GM18873 (cell line): Measurements from ENCODE around the gene ATP7A.
"Not testable (repeated sequence)": the region's sequence is repeated elsewhere in the genome, so short reads cannot be mapped to it uniquely, and the experiment has no call there.

Experiments used
- ATAC-seq: cut with Tn5 transposase; IDR thresholded peaks from one replicate; pipeline ENCODE4 v1.9.1; 2021; ENCODE audit warnings: mild to moderate bottlenecking, moderate library complexity, moderate number of reproducible peaks; ENCODE audit not compliant: unreplicated experiment, low FRiP score

The ATP7A gene

GRCh38 chrX:77910108-77910840 lies at the start of gene ATP7A:
Gene ATP7A, plus strand, starts transcription at chrX:77910693. Its CDS starts 60,949 bp downstream, at chrX:77971642.
- peak; percentile 88 for ATAC-seq

GRCh38 chrX:77875372-77875771 lies 35.1 kb upstream of the ATP7A start:
- no peak for ATAC-seq

DNA sequence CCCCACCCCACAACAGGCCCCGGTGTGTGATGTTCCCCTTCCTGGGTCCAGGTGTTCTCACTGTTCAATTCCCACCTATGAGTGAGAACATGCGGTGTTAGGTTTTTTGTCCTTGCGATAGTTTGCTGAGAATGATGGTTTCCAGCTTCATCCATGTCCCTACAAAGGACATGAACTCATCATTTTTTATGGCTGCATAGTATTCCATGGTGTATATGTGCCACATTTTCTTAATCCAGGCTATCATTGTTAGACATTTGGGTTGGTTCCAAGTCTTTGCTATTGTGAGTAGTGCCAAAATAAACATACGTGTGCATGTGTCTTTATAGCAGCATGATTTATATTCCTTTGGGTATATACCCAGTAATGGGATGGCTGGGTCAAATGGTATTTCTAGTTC lies 29.1 kb upstream of the ATP7A start:
- not testable (repeated sequence) for ATAC-seq

DNA sequence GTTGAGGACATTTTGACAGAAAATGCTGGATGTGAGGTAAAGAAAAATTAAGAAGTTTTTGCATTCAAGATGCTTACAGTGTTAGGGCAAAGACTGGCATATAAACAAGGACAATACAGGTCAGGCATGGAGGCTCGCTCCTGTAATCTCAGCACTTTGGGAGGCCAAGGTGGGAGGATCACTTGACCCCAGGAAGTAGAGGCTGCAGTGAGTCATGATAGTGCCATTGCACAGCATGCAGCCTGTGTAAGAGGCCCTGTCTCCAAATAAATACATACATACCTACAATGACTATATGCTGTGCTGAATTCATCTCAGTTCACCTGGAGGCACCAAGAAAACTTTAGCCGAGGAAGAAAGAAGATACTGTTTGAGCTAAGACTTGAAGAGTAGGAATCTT lies 17.6 kb upstream of the ATP7A start:
- ATAC-seq = no peak

- no peak for ATAC-seq
Observed at GRCh38 chrX:77893713-77894112, 16.8 kb upstream of the ATP7A start.

GRCh38 chrX:77894921-77895886 lies 15.3 kb upstream of the ATP7A start, which contains the start of gene MAGT1:
Gene MAGT1, minus strand, starts transcription at chrX:77895435. Its CDS starts 25 bp downstream, at chrX:77895410.
- peak; percentile 90 for ATAC-seq

DNA sequence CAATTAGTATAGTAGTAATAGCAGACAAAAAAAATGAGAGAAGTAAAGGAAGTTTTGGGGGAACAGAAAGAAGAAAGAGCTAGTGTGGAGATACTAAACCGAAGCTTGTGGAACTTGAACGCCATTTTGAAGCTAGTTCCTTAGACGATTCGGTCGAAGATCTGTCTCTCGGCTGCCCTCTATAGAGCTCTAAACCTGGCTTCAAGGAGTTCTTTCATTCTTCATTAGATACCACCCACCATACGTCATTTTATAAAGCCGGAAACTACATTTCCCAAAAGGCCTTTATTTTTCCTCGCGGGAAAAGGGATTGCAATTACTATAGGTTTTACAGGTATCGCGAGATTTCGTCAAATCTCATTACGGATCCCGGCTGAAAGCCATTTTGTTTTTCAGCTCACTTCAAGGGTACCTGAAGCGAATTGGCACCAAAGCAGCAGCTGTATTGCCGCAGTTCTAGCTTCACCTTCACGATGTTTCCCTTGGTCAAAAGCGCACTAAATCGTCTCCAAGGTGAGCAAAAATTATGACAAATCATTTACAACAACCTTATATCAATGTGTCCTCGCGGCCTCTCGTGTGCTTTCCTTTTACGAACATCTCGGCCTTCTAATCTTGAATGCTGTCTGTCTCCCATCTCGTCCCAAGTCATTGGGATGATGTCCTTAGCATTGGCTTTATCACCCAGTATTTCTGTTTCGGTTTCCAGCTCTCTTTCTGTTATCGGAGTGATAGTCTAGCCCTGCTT lies 11.2 kb upstream of the ATP7A start, which contains the start of gene COX7B:
Gene COX7B (plus strand): TSS at position 388 of the 748 bp plus-strand sequence. CDS start 86 bp downstream, at position 474.
- peak; percentile 59 for ATAC-seq

DNA sequence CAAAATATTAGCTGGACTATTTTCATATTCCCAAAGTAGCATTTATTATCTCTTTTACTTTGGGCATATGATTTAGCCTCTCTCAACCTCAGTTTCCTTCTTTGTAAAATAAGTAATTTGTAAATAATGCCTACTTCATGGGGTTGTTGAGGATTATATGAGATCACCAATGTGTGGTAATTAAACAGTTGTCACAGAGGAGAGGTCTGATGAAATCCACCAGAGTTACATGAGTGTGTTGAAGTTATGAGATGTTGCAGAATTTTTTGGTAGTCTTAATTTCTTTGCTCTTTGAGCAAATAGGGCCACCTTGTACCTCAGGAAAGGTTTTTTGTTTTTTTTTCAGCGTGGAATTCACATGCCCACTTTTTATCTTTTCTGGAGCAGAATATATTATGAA lies 9.8 kb upstream of the ATP7A start:
- ATAC-seq = no peak

DNA sequence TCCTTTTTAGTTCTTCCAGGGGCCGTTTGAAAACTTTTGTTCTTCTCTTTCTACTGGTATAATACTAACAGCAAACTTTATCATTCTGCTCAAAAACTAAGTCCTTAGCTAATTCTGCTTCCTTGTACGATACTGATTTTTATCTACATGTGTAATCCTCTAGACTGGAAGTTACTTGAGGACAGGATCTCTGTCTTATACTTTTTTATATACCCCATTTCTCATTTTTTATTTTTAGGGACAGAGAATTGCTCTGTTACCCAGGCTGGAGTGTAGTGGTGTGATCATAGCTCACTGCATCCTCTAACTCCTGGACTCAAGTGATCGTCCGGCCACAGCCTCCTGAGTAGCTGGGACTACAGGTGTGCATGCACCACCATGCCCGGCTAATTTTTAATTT lies 9.0 kb upstream of the ATP7A start:
- ATAC-seq = no peak

DNA sequence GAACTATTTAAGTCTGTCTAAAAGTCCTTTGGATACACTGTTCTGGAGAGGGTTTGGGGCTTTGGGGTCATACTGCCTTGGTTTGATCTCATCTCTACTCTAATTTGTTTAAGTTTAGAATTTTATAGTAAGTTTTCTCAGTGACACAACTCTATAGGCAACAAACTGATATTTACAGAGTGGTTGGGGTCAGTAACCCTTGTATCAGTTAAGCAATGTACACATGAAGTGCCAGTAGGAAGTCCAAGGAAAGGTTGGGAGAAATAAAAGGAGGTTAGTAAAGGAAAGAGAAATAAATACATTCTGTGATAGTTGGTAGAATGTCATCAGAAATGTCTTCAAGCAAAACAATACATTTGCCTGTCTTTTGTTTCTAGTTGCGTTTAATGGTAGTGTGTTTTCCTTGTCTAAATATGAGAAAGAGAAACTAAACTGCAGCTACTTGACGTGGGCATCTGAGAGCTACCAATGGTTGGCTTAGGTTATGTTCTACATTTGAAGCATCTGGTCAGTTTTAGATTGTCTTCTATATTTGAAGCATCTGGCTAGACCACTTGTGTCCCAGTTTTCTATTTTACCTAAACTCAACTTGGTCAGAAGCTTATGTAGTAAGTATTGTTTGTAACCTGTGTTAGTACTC lies 6.9 kb downstream of the ATP7A start:
- ATAC-seq = no peak

DNA sequence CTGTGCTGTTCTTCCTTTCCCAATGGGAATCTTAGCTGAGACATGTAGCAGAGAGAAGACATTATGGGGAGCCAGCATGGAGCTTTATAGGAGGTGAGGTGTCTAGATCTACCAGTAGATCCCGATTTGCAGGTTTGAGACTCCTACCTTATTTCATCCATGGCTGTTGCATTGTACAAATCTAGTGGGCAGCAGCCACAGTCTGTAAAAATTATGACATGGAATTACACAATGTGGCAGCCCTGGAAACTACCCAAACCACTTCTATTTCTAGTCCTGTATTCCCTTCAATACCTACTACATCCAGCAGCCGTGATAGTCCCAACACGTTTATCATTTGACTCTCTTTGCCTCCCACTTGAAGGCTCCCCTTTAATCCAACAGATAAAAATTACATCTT lies 8.1 kb downstream of the ATP7A start:
- ATAC-seq = no peak

DNA sequence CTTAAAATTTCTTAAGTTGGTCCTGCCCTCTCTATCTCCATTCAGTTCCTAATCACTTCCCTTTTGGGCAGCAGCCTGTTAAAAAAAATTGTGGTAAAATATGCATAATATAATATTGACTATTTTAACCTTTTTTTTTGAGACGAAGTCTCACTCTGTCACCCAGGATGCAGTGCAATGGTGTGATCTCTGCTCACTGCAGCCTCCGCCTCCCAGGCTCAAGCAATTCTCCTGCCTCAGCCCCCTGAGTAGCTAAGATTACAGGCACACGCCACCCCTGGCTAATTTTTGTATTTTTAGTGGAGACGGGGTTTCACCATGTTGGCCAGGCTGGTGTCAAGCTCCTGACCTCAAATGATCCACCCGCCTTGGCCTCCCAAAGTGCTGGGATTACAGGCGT lies 8.9 kb downstream of the ATP7A start:
- ATAC-seq = not testable (repeated sequence)

DNA sequence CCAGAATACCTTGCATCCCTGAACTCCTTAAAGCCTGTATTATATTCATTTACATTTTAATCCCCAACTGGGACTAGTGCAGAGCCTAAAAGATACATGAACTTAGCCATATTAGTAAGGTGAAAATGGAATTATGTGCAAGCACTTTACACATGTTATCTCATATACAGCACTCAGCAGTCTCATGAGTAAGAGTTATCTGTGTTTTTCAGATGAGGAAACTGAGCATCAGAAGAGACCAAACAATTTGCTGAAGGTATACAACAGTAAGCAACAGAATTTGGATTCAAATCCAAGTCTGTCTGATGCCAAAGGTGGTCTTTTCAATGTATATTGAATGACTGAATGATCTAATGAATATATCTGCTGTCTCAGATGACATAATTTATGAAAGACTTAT lies 12.3 kb downstream of the ATP7A start:
- no peak for ATAC-seq

DNA sequence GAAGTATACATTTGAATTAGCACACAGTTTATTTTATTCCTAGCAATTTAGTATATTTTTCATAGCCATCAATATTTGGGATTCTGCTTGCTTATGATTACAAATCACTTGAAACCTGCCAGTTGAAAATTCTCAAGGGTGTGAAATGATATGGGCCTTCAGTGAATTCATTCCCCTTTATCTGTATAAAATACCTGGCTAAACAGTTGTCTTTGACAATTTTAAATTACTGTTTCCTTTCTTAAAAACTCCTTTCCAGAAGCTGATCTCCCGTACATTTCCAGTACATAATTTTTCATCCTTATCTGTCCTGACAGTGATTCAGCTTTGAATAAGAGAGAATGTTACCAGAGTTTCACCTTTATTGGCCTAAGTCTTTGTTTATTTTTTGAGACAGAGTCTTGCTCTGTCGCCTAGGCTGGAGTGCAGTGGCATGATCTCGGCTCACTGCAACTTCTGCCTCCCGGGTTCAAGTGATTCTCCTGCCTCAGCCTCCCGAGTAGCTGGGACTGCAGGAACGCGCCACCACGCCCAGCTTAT lies 13.9 kb downstream of the ATP7A start:
- ATAC-seq = no peak

GRCh38 chrX:77925764-77926163 lies 15.3 kb downstream of the ATP7A start:
- no peak for ATAC-seq

GRCh38 chrX:77930581-77930980 lies 20.1 kb downstream of the ATP7A start:
- no peak for ATAC-seq

- no peak for ATAC-seq
Observed at GRCh38 chrX:77935886-77936285, 25.4 kb downstream of the ATP7A start.

DNA sequence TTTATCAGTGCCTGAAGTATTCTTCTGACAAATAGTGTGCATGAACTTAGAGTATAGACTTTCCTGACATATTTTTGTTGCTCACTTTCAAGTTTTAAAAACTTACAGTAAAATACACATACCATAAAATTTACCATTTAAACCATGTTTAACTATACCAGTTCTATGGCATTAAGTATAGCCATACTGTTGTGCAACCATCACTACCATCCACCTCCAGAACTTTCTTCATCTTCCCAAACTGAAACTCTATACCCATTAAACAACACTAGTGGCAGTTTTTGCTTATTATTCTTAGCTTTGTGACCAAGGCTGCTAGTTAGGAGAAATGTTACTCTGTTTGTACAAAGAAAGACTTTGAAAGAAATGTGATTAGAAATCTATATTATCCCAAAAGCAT lies 25.8 kb downstream of the ATP7A start:
- no peak for ATAC-seq

- ATAC-seq = no peak
Observed at GRCh38 chrX:77937291-77937690, 26.8 kb downstream of the ATP7A start.
